OCI-LY3 (cell line): ENCODE measurements around the gene POU2AF1.

Source experiments
- H2AFZ ChIP-seq: fragments of 200-600, 300-600 bp; shearing (Covaris generic); 2 replicates; pipeline ENCODE4 v1.6.0; 2014; ENCODE audit warnings: antibody characterized with exemption, low read depth, low read length
- H3K27ac ChIP-seq: fragments of 200-600, 300-600 bp; sonication (generic); 2 replicates; pipeline ENCODE4 v1.5.1; 2014; ENCODE audit warnings: mild to moderate bottlenecking, low read length, moderate library complexity, mixed read lengths
- H3K27me3 ChIP-seq: fragments of 200-600, 300-600 bp; sonication (generic); 2 replicates; pipeline ENCODE4 v1.6.1; 2014; ENCODE audit warnings: low read depth, low read length, mixed read lengths
- H3K36me3 ChIP-seq: fragments of 200-600, 300-600 bp; sonication (generic); replicated peaks from 2 replicates; pipeline ENCODE3; 2014; ENCODE audit warnings: low read depth, low read length, mixed read lengths
- H3K4me1 ChIP-seq: fragments of 300-600, 200-600 bp; sonication (generic); 2 replicates; pipeline ENCODE4 v1.6.1; 2014; ENCODE audit warnings: low read length, mixed read lengths
- H3K4me2 ChIP-seq: fragments of 200-600, 300-600 bp; sonication (generic); 2 replicates; pipeline ENCODE4 v1.6.1; 2014; ENCODE audit warnings: low read length, mixed read lengths
- H3K4me3 ChIP-seq: fragments of 300-600, 200-600 bp; sonication (generic); 2 replicates; pipeline ENCODE4 v1.5.1; 2014; ENCODE audit warnings: antibody characterized with exemption, mild to moderate bottlenecking, low read length, moderate library complexity
- H3K79me2 ChIP-seq: fragments of 300-600, 200-600 bp; shearing (Covaris generic); 2 replicates; pipeline ENCODE4 v1.6.1; 2014; ENCODE audit warnings: mild to moderate bottlenecking, low read length, mixed read lengths
- H3K9ac ChIP-seq: fragments of 300-600, 200-600 bp; shearing (Covaris generic); 2 replicates; pipeline ENCODE4 v1.6.0; 2014; ENCODE audit warnings: mild to moderate bottlenecking, low read length, moderate library complexity
- H3K9me3 ChIP-seq: fragments of 200-600, 300-600 bp; shearing (Covaris generic); 2 replicates; pipeline ENCODE4 v1.6.1; 2014; ENCODE audit warnings: low read length, mixed read lengths; ENCODE audit not compliant: insufficient read depth
- H4K20me1 ChIP-seq: fragments of 200-600, 300-600 bp; sonication (generic); 2 replicates; pipeline ENCODE4 v1.6.1; 2016; ENCODE audit warnings: low read length, mixed read lengths; ENCODE audit not compliant: insufficient read depth
- CTCF ChIP-seq: fragments of 200-600, 300-600 bp; sonication (generic); IDR thresholded peaks from 2 replicates; pipeline ENCODE4 v1.5.1; 2014; ENCODE audit warnings: antibody characterized with exemption, low read length, low read depth
- EZH2phosphoT487 ChIP-seq: fragments of 200-600 bp; shearing (Covaris generic); IDR thresholded peaks from 2 replicates; pipeline ENCODE4 v1.6.1; 2018; ENCODE audit warnings: antibody characterized with exemption, mixed run types, low read depth

Gene POU2AF1

GRCh38 chr11:111329306-111330204, 49.5 kb downstream of the POU2AF1 start:
- no peaks in the 10 kb centered on the region for H3K4me1 ChIP-seq
- no peaks in the 10 kb centered on the region for H4K20me1 ChIP-seq
- no peaks in the 10 kb centered on the region for H3K79me2 ChIP-seq
- no peaks in the 10 kb centered on the region for H3K9me3 ChIP-seq
- no peak for TF ChIP-seq CTCF
- no peak for TF ChIP-seq EZH2phosphoT487
- H2AFZ ChIP-seq, result no peak overlapping the region
- H3K4me3 ChIP-seq, result no peak overlapping the region
- H3K36me3 ChIP-seq, result no peaks in the 10 kb centered on the region
- H3K4me2 ChIP-seq, result no peak overlapping the region
- H3K27me3 ChIP-seq, result no peaks in the 10 kb centered on the region
- no peak overlapping the region for H3K27ac ChIP-seq
- H3K9ac ChIP-seq, result no peak overlapping the region

DNA sequence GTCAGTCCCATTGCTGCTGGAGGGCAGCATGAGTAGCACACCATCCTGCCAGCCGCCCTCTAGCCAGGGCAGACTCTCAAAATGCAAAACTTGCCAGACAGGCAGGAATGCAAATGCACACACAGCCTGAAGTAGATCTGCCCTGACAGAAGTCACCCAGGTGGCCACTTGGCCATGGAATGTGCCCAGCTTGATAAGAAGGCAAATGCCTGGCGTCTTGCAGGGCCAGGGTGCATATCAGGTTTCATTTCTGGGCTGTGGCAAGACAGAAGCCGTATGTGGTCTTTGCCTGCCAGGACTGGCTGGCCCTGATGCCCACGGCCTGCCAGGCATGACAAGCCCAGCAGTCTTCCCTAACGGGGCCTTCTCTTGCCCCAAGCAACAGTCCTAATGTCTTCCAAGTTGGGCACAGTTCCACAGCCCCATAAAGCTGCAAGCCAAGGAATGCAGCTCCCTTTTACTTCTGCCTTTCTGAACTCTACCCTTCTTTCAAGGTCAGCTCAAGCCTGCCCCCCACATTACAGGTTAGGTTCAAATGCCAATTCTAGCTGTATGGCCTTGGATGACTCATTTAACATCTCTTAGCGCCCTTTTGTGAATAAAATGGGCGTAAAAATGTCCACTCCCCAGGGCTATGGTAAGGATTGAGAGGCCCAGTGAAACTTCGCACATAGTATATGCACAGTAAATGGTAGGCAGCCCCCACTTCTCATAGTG, 51.0 kb downstream of the POU2AF1 start:
- no peak overlapping the region for H3K27ac ChIP-seq
- H2AFZ ChIP-seq, result no peak overlapping the region
- H3K27me3 ChIP-seq, result no peaks in the 10 kb centered on the region
- H3K4me2 ChIP-seq, result no peak overlapping the region
- no peak overlapping the region for H3K9ac ChIP-seq
- H3K36me3 ChIP-seq, result no peaks in the 10 kb centered on the region
- H3K4me3 ChIP-seq, result no peak overlapping the region
- no peaks in the 10 kb centered on the region for H4K20me1 ChIP-seq
- H3K9me3 ChIP-seq, result no peaks in the 10 kb centered on the region
- no peak for TF ChIP-seq CTCF
- no peak for TF ChIP-seq EZH2phosphoT487
- H3K4me1 ChIP-seq, result no peaks in the 10 kb centered on the region
- no peaks in the 10 kb centered on the region for H3K79me2 ChIP-seq

- no peak overlapping the region for H3K4me3 ChIP-seq
- no peaks in the 10 kb centered on the region for H3K9me3 ChIP-seq
- no peak for TF ChIP-seq CTCF
- no peak for TF ChIP-seq EZH2phosphoT487
- no peaks in the 10 kb centered on the region for H3K36me3 ChIP-seq
- H3K4me1 ChIP-seq, result no peaks in the 10 kb centered on the region
- no peak overlapping the region for H3K9ac ChIP-seq
- H3K4me2 ChIP-seq, result no peak overlapping the region
- no peak overlapping the region for H2AFZ ChIP-seq
- H3K27me3 ChIP-seq, result peaks cover 4% of the 10 kb centered on the region; the same call in 1 of the 2 replicates
- no peak overlapping the region for H3K27ac ChIP-seq
- H4K20me1 ChIP-seq, result no peaks in the 10 kb centered on the region
- H3K79me2 ChIP-seq, result no peaks in the 10 kb centered on the region
Measured at GRCh38 chr11:111326824-111327223, 52.3 kb downstream of the POU2AF1 start.

DNA sequence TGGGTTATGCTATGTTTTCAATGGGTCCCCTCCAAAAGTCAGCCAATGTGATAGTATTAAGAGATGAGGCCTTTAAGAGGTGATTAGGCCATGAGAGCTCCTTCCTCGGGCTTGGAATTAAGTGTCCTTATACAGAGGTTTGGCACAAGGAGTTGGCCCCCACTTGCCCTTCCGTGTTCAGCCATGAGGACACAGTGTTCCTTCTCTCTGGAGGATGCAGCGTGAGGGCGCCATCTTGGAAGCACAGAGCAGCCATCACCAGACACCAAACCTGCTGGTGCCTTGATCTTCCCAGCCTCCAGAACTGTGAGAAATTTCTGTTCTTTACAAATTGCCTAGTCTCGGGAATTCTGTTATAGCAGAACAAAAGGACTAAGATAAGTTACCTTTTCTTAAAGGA, 53.8 kb downstream of the POU2AF1 start:
- Histone ChIP-seq H3K9me3 (no peaks in the 10 kb centered on the region), H2AFZ (no peak overlapping the region), H3K4me3 (no peak overlapping the region), H3K4me2 (no peak overlapping the region), H4K20me1 (no peaks in the 10 kb centered on the region), H3K79me2 (no peaks in the 10 kb centered on the region), H3K4me1 (no peaks in the 10 kb centered on the region), H3K27ac (no peak overlapping the region), H3K9ac (no peak overlapping the region), H3K36me3 (no peaks in the 10 kb centered on the region), H3K27me3 (peaks cover 4% of the 10 kb centered on the region; the same call in 1 of the 2 replicates)
- no peak for TF ChIP-seq CTCF
- no peak for TF ChIP-seq EZH2phosphoT487
